Parathyroid adenoma (tissue), 2 donors: ENCODE measurements around the gene ALDH3A2.

ENCODE experiments used
- H2AFZ ChIP-seq: fragments of 300-600 bp; sonication (generic); one replicate; pipeline ENCODE4 v1.7.0; 2017; ENCODE audit warnings: antibody characterized with exemption, mild to moderate bottlenecking
- H3K27ac ChIP-seq: fragments of 300-600 bp; sonication (generic); one replicate; pipeline ENCODE4 v1.7.0; 2017
- H3K27me3 ChIP-seq: fragments of 300-600 bp; sonication (generic); one replicate; pipeline ENCODE4 v1.7.0; 2017; ENCODE audit warnings: low read length; ENCODE audit not compliant: control insufficient read depth, insufficient read depth
- H3K36me3 ChIP-seq: fragments of 300-600 bp; sonication (generic); one replicate; pipeline ENCODE4 v1.7.0; 2017; ENCODE audit warnings: low read length; ENCODE audit not compliant: control insufficient read depth, insufficient read depth
- H3K4me1 ChIP-seq: fragments of 300-600 bp; sonication (generic); one replicate; pipeline ENCODE4 v1.7.0; 2017; ENCODE audit warnings: control low read depth
- H3K4me2 ChIP-seq: fragments of 300-600 bp; sonication (generic); one replicate; pipeline ENCODE4 v1.7.0; 2017; ENCODE audit warnings: low read length
- H3K4me3 ChIP-seq: fragments of 300-600 bp; sonication (generic); one replicate; pipeline ENCODE4 v1.7.0; 2017; ENCODE audit warnings: low read depth, low read length
- H3K79me2 ChIP-seq: fragments of 300-600 bp; sonication (generic); one replicate; pipeline ENCODE4 v1.7.0; 2017; ENCODE audit warnings: control low read depth
- H3K9ac ChIP-seq: fragments of 300-600 bp; sonication (generic); one replicate; pipeline ENCODE4 v1.7.0; 2017; ENCODE audit warnings: mild to moderate bottlenecking
- H3K9me3 ChIP-seq: fragments of 300-600 bp; sonication (generic); one replicate; pipeline ENCODE4 v1.7.0; 2017; ENCODE audit warnings: low read length; ENCODE audit not compliant: control insufficient read depth
- TF ChIP-seq, protein P1 (sequence below): fragments of 300-600 bp; sonication (generic); IDR thresholded peaks from one replicate; pipeline ENCODE4 v1.7.0; 2017; ENCODE audit warnings: antibody characterized with exemption, mild to moderate bottlenecking
- donor health status: primary hyperparathyroidism.

ALDH3A2 gene

DNA sequence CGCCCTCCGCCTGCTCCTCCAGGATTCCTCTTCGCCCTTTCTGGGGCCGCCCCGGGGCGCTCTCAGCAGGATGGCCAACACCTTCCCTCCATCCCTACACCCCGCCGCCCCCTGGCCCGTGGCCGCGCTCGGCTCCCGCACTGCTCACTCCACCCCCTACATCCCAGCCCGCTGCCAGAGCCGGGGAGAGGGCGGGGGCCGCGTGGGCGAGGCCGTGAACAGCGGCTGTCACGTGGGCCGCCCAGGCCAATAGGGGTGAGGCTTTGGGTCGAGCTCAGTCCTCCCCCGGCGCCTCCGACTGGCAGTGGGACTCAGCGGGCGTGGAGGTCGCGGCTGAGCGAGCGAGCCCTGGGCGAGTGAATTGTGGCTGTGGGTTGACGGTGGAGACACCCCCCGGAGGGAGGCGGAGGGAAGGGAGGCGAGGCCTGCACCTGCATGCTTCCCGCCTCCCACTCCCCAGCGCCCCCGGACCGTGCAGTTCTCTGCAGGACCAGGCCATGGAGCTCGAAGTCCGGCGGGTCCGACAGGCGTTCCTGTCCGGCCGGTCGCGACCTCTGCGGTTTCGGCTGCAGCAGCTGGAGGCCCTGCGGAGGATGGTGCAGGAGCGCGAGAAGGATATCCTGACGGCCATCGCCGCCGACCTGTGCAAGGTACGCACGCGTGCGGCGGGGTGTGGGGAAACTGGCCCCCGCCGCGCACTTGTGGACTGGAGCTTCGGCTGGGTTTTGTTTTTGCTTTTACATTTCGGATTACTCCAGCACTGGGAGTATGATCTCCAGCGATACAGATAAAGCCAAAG is at the start of gene ALDH3A2:
ALDH3A2 (plus strand) TSS at position 277 of the 799 bp plus-strand sequence; CDS start at position 498, 221 bp downstream.
- peak within 1 kb of the TSS; percentile 59 for H3K4me3 ChIP-seq
- peak within 1 kb of the TSS; percentile 22 for H3K9ac ChIP-seq
- H3K27me3 ChIP-seq: no peaks in the 10 kb centered on the region
- H3K27ac ChIP-seq: peak within 1 kb of the TSS; percentile 97
- peak within 1 kb of the TSS; percentile 85 for H3K4me2 ChIP-seq
- H3K36me3 ChIP-seq: no peaks in the 10 kb centered on the region
- H2AFZ ChIP-seq: peak within 1 kb of the TSS; percentile 94
- peaks cover 10% of the 10 kb centered on the region for H3K4me1 ChIP-seq
- TF ChIP-seq, protein P1, sequence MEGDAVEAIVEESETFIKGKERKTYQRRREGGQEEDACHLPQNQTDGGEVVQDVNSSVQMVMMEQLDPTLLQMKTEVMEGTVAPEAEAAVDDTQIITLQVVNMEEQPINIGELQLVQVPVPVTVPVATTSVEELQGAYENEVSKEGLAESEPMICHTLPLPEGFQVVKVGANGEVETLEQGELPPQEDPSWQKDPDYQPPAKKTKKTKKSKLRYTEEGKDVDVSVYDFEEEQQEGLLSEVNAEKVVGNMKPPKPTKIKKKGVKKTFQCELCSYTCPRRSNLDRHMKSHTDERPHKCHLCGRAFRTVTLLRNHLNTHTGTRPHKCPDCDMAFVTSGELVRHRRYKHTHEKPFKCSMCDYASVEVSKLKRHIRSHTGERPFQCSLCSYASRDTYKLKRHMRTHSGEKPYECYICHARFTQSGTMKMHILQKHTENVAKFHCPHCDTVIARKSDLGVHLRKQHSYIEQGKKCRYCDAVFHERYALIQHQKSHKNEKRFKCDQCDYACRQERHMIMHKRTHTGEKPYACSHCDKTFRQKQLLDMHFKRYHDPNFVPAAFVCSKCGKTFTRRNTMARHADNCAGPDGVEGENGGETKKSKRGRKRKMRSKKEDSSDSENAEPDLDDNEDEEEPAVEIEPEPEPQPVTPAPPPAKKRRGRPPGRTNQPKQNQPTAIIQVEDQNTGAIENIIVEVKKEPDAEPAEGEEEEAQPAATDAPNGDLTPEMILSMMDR: peak; percentile 52
- no peaks in the 10 kb centered on the region for H3K9me3 ChIP-seq
- H3K79me2 ChIP-seq: peaks cover 13% of the 10 kb centered on the region

DNA sequence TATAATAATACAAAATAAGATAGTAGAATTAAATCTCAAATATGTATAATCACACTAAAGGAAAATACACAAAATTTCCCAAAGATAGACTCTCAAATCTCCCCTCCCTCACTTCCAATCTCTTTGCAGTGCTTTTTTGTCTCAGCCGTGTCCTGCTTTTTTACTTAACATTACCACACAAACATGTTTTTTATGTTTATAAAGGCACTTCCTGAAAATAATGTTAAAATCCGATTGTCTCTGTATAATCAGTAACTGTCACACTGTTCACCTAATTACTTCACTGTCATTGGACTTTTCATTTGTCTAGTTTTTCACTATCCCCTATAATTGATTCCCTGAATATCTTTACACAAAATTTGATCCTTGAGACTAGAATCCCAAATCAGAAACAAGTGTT is 38.2 kb upstream of the ALDH3A2 start:
- Histone ChIP-seq H2AFZ (no peak overlapping the region), H3K4me3 (no peak overlapping the region), H3K79me2 (no peaks in the 10 kb centered on the region), H3K4me2 (no peak overlapping the region), H3K27me3 (no peaks in the 10 kb centered on the region), H3K9me3 (no peaks in the 10 kb centered on the region), H3K36me3 (no peaks in the 10 kb centered on the region), H3K9ac (no peak overlapping the region), H3K4me1 (no peaks in the 10 kb centered on the region), H3K27ac (no peak overlapping the region)
- TF ChIP-seq, protein P1: no peak

DNA sequence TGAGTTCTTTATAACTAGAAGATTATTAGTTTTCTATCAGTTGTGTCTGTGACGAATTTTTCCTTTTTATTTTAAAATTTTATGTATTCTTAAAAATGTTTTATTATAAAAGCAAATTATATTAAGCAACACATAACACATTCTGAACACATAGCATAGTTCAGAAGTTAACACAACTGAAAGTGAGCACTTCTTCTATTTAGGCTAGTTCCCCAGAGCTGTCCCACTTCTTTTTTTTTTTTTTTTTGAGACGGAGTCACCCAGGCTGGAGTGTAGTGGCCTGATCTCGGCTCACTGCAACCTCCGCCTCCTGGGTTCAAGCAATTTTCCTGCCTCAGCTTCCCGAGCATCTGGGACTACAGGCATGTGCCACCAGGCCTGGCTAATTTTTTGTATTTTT is 37.7 kb upstream of the ALDH3A2 start:
- H3K4me3 ChIP-seq: no peak overlapping the region
- no peak overlapping the region for H3K9ac ChIP-seq
- no peaks in the 10 kb centered on the region for H3K27me3 ChIP-seq
- H3K4me1 ChIP-seq: no peaks in the 10 kb centered on the region
- no peaks in the 10 kb centered on the region for H3K79me2 ChIP-seq
- H3K36me3 ChIP-seq: no peaks in the 10 kb centered on the region
- no peak overlapping the region for H3K4me2 ChIP-seq
- H3K27ac ChIP-seq: no peak overlapping the region
- TF ChIP-seq, protein P1: no peak
- H2AFZ ChIP-seq: no peak overlapping the region
- no peaks in the 10 kb centered on the region for H3K9me3 ChIP-seq

DNA sequence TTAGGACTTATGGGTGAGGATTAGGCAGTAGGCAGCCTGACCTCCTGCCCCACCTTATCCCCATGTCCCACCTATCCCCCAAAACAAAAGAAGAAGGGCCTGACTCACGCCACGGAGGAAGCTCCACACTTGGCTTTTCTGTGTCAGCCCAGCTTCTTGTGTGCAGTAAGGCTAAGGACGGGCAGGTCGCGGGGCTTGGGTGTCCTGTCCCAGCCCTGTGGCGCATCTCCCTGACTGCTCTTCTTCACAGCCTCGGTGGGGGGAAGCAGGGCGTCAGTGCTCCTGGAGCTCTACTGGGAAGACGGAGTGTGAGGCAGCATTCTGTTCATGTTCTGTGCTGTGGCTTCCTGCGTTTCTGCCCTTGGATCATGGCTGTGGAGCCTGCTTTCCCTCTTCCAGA is 34.6 kb upstream of the ALDH3A2 start:
- H3K79me2 ChIP-seq: no peaks in the 10 kb centered on the region
- no peaks in the 10 kb centered on the region for H3K9me3 ChIP-seq
- no peaks in the 10 kb centered on the region for H3K4me1 ChIP-seq
- H3K4me3 ChIP-seq: no peak overlapping the region
- no peak overlapping the region for H3K9ac ChIP-seq
- TF ChIP-seq, protein P1: no peak
- no peak overlapping the region for H3K4me2 ChIP-seq
- no peaks in the 10 kb centered on the region for H3K36me3 ChIP-seq
- no peak overlapping the region for H2AFZ ChIP-seq
- no peak overlapping the region for H3K27ac ChIP-seq
- H3K27me3 ChIP-seq: no peaks in the 10 kb centered on the region

DNA sequence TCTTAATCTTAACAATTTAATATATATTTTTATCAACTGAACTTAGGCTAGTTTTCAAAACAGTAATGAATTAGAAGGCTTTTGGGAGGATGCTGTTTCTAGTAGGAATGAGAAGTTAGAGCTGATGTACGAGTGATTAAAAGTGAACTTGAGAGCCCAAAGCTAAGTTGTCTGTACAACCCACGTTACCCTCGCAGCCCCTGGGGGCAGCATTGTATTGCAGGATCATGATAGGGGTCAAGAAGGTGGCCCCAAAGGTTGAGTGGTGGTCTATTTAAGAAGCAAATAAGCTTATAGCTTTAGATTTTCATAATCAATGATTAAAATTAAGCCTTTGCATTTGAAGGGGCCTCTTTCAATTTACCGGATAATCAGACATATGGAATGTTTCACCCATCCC is 33.7 kb upstream of the ALDH3A2 start:
- H3K27ac ChIP-seq: no peak overlapping the region
- H3K36me3 ChIP-seq: no peaks in the 10 kb centered on the region
- no peak overlapping the region for H3K4me3 ChIP-seq
- TF ChIP-seq, protein P1: no peak
- H3K9ac ChIP-seq: no peak overlapping the region
- no peak overlapping the region for H2AFZ ChIP-seq
- H3K4me2 ChIP-seq: no peak overlapping the region
- H3K4me1 ChIP-seq: no peaks in the 10 kb centered on the region
- H3K79me2 ChIP-seq: no peaks in the 10 kb centered on the region
- H3K9me3 ChIP-seq: no peaks in the 10 kb centered on the region
- no peaks in the 10 kb centered on the region for H3K27me3 ChIP-seq
